ENCODE data around the gene SMIM35.

DNA sequence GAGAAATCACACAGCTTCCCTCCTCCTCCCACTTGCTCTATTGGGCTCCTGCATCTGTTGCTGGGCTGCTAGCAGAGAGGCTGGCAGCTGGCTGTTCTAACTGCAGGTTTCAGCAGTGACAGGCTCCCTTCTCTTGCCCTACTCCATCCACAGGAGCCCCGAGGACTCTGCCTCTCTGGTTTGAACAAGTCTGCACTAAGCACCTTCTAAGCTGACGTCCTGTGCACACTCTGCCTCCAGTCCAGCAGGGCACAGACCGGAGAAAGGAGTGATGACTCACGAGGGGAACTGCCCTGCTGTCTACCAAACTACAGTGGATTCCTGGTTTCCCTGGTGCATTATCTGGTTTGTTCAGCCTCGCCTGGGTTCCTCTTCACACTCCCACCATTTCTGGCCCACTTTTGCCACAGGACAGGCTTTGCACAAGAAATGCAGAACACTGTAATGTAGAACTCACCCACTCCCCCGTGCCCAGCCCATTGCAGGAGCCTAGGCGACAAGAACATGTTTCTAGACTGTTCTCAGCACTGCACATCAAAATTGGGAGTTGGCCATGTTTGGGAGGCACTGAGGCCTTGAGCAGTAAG, 74.6 kb downstream of the SMIM35 start:
- TF ChIP-seq TAF1 (IDR thresholded peaks at IDR 0.05; ENCODE audit: borderline replicate concordance, low read depth, low read length): no peak
- no peak for TF ChIP-seq JUND (IDR thresholded peaks at IDR 0.05)
- TF ChIP-seq POLR2AphosphoS5 (IDR thresholded peaks at IDR 0.05; ENCODE audit: low read depth, low read length): no peak
- no peak for TF ChIP-seq NRF1 (IDR thresholded peaks at IDR 0.05; ENCODE audit: low read depth, low read length)
- TF ChIP-seq, protein P1, sequence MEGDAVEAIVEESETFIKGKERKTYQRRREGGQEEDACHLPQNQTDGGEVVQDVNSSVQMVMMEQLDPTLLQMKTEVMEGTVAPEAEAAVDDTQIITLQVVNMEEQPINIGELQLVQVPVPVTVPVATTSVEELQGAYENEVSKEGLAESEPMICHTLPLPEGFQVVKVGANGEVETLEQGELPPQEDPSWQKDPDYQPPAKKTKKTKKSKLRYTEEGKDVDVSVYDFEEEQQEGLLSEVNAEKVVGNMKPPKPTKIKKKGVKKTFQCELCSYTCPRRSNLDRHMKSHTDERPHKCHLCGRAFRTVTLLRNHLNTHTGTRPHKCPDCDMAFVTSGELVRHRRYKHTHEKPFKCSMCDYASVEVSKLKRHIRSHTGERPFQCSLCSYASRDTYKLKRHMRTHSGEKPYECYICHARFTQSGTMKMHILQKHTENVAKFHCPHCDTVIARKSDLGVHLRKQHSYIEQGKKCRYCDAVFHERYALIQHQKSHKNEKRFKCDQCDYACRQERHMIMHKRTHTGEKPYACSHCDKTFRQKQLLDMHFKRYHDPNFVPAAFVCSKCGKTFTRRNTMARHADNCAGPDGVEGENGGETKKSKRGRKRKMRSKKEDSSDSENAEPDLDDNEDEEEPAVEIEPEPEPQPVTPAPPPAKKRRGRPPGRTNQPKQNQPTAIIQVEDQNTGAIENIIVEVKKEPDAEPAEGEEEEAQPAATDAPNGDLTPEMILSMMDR (IDR thresholded peaks at IDR 0.05): no peak
- no peak for TF ChIP-seq EZH2phosphoT487 (IDR thresholded peaks at IDR 0.05; ENCODE audit: borderline replicate concordance, low read depth)

Measured in SK-N-SH (cell line).